HG03457 (cell line): ENCODE measurements around the gene OAS1.
"Not testable (repeated sequence)": the region's sequence is repeated elsewhere in the genome, so short reads cannot be mapped to it uniquely, and the experiment has no call there.

Experiments used
- ATAC-seq: cut with Tn5 transposase; IDR thresholded peaks from one replicate; pipeline ENCODE4 v1.9.1; 2021; ENCODE audit warnings: moderate number of reproducible peaks; ENCODE audit not compliant: unreplicated experiment

The OAS1 gene

DNA sequence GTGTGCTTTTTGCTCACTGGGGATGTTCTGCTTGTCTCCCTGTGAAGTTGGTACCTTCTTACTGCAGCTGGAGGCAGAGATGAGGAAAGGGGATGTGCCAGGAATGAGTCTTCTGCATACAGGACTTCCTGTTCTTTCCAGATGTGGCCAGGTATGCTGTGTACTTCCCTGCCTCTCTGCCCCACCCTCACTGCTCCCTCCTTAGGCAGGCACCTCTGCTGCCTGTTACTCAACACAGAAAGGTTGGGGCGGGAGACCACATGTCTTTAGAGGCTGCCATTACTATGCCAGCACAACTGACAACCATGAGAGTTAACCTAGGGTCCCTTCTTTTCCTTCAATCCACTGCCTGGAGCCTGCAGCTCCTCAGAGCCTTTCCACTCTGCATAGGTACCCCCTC is 29.5 kb downstream of the OAS1 start:
- ATAC-seq, result no peak

DNA sequence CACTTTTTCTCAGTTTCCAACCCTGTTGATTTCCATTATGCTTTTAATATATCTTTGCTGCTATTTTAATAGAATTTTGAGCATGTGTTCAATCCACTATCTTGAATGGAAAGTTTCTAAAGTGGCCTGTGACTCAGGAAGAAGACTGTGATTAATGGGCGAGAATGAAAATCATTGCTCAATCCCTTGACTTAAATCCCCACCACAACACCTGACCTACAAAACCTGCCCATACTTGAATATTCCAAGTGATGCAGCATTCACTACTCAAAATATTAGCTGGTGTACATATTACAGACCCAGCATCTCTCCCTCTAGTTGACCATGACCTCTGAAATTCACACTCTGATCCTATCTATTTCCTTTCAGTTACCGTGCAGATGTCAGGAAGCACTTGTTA is 30.2 kb downstream of the OAS1 start:
- no peak for ATAC-seq

DNA sequence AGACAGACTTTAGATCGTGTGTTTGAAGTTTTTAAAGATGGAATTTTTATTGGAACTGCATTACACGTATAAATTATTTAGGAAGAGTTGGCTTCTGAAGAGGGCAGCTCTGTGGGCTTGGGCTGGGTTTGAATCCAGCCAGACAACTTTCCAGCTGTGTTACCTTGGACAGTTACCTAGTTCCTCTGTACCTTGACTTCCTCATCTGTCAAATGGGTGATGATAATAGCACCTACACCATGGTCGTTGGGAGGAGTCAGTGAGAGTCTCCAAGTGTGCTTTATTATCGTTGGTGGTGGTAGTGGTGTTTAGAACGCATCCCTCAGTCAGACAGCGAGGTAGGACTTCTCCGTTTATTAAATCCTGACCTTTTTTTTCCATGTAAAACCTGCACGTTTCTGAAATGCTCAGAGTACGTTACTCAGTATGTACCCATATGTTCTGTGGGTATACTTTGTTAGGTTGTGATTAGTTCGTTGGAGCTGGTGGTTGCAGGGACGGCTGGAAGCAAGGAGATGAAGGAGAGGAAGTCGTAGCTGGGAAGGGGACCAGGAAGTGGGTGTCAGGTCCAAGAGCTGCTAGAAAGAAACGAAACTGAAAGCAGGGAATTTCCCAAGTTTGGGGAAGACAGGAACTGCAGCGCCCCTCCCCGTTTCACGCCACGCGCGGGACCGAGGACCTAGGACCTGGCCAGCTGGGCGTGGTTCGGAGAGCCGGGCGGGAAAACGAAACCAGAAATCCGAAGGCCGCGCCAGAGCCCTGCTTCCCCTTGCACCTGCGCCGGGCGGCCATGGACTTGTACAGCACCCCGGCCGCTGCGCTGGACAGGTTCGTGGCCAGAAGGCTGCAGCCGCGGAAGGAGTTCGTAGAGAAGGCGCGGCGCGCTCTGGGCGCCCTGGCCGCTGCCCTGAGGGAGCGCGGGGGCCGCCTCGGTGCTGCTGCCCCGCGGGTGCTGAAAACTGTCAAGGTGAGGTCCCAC is 31.3 kb downstream of the OAS1 start, which contains the start of gene OAS3:
Gene OAS3 (plus strand): TSS at position 734 of the 979 bp plus-strand sequence. CDS start 57 bp downstream, at position 791.
- ATAC-seq, result no peak

DNA sequence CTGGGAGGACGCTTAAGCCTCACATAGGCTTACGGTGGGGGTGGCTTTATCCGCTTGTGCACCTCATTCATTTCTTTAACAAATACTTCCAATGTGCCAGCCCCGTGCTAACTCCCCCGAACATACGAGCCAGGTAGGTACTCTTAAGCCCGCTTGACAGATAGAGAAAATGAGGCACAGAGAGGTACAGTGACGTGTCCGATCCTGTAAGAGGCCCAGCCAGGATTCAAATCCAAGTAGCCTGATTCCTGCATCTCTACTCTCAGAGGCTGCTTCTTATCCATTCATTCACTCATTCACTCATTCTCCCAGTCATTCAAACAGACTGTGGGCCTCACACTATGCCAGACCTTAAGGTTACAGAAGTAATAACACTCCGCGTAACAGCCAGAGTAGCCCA is 32.0 kb downstream of the OAS1 start:
- no peak for ATAC-seq

DNA sequence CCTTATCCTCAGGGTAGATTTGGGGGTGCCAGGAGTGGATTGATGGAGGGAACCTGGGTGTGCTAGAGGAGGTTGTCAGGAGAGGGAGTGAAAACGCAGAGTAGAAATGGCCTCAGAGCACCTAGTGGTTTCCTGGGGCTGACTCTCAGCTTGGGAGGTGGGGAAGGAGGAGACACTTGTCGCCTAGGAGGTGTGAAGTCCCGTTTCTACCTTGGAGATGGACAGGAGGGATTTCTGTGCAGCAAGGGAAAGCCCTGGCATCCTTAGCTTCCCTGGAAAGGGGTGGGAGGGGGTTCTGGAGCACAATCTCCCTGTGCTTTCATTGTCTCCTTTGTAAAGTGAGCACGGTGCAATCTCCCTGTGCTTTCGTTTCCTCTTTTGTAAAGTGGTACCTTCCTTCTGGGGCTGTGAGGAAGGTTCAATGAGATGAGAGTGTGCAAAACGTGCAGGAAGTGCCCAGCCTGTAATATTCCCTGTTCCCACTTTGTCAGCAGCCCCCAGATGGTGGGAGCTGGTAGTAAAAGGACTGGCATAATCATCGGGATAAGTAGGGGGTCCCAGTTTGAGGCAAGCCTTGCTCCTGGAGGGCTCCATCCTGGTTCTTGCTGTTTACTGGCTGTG is 33.1 kb downstream of the OAS1 start:
- no peak for ATAC-seq

DNA sequence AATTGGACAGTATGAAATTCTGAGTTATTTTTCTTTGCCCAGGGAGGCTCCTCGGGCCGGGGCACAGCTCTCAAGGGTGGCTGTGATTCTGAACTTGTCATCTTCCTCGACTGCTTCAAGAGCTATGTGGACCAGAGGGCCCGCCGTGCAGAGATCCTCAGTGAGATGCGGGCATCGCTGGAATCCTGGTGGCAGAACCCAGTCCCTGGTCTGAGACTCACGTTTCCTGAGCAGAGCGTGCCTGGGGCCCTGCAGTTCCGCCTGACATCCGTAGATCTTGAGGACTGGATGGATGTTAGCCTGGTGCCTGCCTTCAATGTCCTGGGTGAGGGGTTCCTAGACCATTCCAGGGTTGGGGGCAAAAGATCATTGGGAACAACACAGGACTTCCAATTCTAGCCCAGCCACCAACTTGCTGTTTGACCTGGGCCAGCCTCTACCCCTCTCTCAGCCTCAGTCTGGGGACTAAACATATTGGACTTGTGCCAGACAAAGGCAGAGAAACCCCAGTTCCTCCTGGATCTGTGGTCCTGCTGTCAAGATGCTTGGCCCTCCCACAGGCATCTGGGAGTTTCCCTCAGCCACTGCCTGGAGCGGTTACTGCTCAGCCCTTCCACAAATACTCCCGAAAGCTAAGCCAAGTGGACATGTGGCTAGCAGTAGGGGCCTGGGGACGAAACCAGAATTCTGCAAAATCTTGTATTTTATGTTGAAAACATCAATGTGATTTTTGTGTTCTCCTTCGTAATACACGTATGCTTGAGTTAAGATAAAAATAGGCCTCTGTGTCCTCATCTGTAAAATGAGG is 35.0 kb downstream of the OAS1 start:
- ATAC-seq, result no peak

DNA sequence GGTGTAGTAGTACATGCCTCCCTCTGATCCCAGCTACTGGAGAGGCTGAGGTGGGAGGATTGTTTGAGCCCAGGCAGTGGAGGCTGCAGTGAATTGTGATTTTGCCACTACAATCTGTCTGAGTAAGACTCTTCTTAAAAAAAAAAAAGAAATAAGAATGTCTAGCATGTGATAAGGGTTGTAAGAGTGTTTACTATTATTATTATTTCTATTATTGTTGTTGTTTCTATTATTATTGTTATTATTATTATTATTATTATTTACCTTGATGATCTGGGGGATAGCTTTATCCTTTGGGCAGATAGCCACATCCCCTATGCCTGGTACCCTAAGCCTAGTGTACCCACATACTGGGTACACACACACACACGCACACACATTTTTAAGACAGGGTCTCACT is 35.8 kb downstream of the OAS1 start:
- no peak for ATAC-seq

DNA sequence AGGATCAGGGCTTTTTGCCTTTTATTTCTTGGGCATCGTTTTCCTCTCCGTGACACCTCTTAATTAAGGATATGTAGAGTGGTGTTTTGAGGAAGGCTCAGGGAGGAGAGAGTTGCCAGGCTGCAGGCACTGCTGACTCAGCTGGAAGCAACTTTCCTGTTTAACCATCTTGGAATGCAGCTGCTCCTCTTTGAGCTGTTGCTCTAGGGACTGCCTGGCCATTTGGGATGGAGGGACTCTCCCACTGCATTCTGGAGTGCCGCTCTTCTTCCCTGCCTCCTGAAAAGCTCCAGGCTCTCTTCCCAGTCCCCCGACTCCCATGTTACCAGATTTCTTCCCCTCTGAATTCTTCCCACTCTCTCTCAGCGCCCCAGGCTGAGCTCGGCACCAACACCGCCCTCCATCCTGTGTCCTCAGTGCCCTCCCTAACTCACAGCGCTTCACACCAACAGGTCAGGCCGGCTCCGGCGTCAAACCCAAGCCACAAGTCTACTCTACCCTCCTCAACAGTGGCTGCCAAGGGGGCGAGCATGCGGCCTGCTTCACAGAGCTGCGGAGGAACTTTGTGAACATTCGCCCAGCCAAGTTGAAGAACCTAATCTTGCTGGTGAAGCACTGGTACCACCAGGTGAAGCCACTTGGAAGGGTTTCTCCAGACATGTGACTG is 37.4 kb downstream of the OAS1 start:
- ATAC-seq, result no peak

DNA sequence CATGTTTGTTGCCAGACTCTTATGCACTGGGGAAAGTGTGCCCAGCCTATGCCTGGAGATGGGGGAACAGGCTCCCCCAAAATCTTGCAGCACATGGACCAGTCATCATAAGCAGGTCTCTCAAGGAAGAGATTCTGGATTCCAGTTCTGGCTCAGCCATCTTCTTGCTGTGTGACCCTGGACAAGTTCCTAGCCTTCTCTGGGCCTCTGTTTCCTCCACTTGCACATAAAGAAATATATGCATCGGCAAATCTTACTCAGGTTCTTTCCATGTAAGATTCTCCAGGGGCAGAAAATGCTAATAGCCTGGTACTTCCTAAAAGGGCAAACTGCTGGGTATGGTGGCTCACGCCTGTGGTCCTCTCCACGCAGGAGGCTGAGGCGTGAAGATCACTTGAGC is 38.8 kb downstream of the OAS1 start:
- ATAC-seq, result no peak

DNA sequence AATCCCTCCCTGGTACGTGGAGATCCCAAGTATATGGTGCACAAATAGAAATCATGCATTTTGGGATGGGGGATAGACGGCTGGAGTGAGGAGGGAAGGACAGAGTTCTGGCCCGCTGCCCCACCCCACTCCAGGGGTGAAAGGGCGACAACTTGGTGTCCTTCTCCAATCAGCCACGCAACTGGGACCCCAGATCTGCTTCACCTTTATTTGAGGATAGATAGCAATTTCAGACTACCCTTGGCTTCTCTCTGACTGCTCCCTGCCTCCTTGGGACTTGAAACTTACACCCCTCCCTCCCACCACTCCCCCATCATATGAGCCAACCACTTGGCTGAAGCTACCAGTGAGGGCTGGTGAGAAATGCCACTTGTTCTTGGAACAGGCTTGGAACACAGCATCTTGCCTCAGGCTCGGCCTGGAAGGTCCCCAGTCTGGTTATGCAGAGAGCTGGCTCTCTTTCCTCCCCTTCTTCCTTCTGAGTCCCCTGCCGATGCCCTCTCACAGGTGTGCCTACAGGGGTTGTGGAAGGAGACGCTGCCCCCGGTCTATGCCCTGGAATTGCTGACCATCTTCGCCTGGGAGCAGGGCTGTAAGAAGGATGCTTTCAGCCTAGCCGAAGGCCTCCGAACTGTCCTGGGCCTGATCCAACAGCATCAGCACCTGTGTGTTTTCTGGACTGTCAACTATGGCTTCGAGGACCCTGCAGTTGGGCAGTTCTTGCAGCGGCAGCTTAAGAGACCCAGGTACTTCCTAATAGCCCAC is 39.7 kb downstream of the OAS1 start:
- ATAC-seq, result no peak

DNA sequence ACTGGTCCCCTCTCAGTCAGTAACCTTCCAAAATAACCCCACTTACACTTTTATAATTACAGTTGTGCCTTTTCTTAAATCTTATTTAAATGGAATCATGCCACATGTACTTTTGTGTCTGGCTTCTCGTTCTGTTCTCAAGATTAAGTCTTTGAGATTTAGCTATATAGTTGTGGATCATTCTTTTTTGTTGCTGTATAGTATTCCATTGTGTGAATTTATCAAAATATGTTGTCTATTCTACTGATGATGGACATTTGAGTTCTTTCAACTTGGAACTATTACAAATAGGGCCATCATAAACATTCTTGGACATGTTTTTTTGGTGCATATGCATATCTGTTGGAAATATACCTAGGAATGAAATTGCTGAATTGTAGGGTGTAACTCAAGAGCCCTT is 40.6 kb downstream of the OAS1 start:
- no peak for ATAC-seq

DNA sequence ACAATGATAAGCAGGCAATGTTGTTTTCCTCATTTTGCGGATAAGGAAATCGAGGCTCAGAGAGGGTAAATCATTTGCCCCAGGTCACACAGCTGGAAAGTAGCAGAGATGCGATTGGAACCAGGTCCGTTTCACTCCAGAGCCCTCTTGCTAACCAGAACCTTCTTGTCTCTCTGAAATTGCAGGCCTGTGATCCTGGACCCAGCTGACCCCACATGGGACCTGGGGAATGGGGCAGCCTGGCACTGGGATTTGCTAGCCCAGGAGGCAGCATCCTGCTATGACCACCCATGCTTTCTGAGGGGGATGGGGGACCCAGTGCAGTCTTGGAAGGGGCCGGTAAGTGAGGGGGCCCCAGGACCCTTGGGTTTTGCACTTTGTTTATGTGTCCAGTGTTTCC is 41.0 kb downstream of the OAS1 start:
- no peak for ATAC-seq

DNA sequence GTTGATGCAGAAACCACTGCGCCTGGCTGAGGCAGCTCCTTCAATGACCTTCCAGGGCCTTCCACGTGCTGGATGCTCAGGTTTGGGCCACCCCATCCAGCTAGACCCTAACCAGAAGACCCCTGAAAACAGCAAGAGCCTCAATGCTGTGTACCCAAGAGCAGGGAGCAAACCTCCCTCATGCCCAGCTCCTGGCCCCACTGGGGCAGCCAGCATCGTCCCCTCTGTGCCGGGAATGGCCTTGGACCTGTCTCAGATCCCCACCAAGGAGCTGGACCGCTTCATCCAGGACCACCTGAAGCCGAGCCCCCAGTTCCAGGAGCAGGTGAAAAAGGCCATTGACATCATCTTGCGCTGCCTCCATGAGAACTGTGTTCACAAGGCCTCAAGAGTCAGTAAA is 42.0 kb downstream of the OAS1 start:
- ATAC-seq, result no peak

DNA sequence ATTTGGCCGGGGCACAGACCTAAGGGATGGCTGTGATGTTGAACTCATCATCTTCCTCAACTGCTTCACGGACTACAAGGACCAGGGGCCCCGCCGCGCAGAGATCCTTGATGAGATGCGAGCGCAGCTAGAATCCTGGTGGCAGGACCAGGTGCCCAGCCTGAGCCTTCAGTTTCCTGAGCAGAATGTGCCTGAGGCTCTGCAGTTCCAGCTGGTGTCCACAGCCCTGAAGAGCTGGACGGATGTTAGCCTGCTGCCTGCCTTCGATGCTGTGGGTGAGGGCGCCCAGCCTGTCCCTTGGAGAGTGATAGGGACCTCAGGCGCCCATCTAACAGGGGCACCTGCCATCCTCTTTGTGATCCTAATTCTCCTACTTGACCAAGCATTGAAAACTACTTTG is 43.9 kb downstream of the OAS1 start:
- ATAC-seq, result no peak

DNA sequence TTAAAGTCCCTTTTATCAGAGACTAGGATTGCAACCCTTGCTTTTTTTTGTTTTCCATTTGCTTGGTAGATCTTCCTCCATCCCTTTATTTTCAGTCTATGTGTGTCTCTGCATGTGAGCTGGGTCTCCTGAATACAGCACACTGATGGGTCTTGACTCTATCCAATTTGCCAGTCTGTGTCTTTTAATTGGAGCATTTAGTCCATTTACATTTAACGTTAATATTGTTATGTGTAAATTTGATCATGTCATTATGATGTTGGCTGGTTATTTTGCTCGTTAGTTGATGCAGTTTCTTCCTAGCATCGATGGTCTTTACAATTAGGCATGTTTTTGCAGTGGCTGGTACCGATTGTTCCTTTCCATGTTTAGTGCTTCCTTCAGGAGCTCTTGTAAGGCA is 50.4 kb downstream of the OAS1 start:
- ATAC-seq, result not testable (repeated sequence)

DNA sequence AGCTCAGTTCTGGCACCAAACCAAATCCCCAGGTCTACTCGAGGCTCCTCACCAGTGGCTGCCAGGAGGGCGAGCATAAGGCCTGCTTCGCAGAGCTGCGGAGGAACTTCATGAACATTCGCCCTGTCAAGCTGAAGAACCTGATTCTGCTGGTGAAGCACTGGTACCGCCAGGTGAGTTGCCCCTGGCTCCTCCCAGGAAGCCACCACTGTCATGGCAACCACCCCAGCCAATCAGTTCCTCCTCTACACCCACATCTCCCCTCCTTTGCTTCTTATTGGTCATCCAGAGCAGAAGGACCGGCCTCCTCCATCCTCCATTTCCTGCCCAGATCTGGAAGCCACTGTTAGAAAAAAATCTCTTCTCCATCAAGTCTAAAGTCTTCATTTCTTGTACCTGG is 54.3 kb downstream of the OAS1 start:
- no peak for ATAC-seq

DNA sequence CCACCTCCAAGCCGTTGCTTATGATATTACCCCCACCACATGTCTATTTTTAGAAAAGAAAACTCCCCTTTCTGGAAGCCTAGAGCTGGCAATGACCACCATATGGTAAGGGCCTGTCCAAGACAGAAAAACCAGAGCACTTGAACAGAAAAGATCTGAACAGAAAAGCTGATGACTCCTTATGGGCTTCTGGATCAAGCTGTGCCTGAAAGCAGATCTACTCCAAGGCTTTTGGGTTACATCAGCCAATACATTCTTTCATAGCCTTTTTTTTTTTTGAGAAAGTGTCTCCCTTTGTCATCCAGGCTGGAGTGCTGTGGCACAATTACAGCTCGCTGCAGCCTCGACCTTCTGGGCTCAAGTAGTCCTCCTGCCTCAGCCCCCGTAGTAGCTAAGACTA is 54.8 kb downstream of the OAS1 start:
- no peak for ATAC-seq

DNA sequence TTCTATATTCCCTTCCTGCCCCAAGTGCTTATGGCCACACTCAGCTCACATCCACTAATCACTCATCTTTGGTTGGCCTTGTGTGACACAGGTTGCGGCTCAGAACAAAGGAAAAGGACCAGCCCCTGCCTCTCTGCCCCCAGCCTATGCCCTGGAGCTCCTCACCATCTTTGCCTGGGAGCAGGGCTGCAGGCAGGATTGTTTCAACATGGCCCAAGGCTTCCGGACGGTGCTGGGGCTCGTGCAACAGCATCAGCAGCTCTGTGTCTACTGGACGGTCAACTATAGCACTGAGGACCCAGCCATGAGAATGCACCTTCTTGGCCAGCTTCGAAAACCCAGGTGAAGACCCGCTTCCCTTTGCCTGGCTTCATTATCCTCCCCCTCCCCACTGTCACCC is 55.8 kb downstream of the OAS1 start:
- no peak for ATAC-seq

DNA sequence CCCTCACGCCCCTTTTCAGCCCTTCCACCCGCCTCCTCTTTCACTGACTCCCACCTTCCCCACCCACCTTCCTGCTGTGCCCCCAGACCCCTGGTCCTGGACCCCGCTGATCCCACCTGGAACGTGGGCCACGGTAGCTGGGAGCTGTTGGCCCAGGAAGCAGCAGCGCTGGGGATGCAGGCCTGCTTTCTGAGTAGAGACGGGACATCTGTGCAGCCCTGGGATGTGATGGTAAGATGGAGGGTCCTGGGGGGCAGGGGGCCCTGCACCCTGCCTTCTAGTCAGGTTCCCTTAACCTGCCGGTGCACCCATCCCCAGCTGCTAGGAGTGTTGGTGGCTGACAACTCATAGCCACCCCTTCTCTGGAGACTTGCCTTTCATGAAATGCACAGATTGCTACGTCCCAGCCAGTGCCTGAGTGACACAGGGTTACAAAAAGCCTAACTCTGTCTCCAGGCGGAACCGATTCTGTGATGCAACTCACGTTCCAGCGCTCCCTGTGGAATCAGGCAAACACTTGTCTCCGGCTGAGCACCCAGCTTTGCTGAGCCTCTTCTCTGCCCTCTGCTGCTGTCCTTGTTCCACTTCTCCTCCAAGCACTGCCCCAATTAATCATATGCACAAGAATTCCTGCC is 56.6 kb downstream of the OAS1 start:
- no peak for ATAC-seq
